GM12878 (cell line): ENCODE results near the gene NLGN3. TPM values are rescaled to one million over a fixed set of nuclear protein-coding genes. Genes with fewer than 3 reads are reported as not detected.

Experiments used
- BCL3 ChIP-seq: IDR thresholded peaks from 2 replicates; pipeline ENCODE4 v1.6.1; 2011; ENCODE audit warnings: borderline replicate concordance, low read depth, mild to moderate bottlenecking, moderate library complexity, low read length; ENCODE audit not compliant: insufficient read depth, poor library complexity, severe bottlenecking
- BHLHE40 ChIP-seq, 2 experiments: fragments of 450-650 bp in 1 of 2; IDR thresholded peaks; 2 replicates each; pipeline ENCODE4 v1.6.1; 2011 to 2017; ENCODE audit warnings: low read depth in 2 of 2, borderline replicate concordance in 1 of 2, improper control_type of control experiment in 1 of 2, low read length in 1 of 2, mild to moderate bottlenecking in 1 of 2
- E2F4 ChIP-seq: IDR thresholded peaks from 2 replicates; pipeline ENCODE4 v1.6.1; 2012; ENCODE audit warnings: low read depth, low read length, improper control_type of control experiment
- EED ChIP-seq: sonication (generic); IDR thresholded peaks from 2 replicates; pipeline ENCODE4 v1.6.1; 2016; ENCODE audit warnings: antibody characterized with exemption, low read depth
- ELK1 ChIP-seq: IDR thresholded peaks from 2 replicates; pipeline ENCODE4 v1.6.1; 2012; ENCODE audit warnings: low read depth, low read length, improper control_type of control experiment
- ESRRA ChIP-seq: IDR thresholded peaks from 2 replicates; pipeline ENCODE4 v1.6.1; 2012; ENCODE audit warnings: mild to moderate bottlenecking, low read length, improper control_type of control experiment
- GABPA ChIP-seq: IDR thresholded peaks from 2 replicates; pipeline ENCODE4 v1.6.1; 2014; ENCODE audit warnings: antibody characterized with exemption, low read depth, mild to moderate bottlenecking, inconsistent platforms
- KLF5 ChIP-seq: fragments of 450-650 bp; IDR thresholded peaks from 2 replicates; pipeline ENCODE4 v1.6.1; 2014; ENCODE audit warnings: mild to moderate bottlenecking; ENCODE audit not compliant: partially characterized antibody
- MEF2A ChIP-seq: IDR thresholded peaks from 2 replicates; pipeline ENCODE4 v1.6.1; 2011; ENCODE audit warnings: low read depth, mild to moderate bottlenecking, low read length, moderate library complexity; ENCODE audit not compliant: insufficient read depth
- NFXL1 ChIP-seq: fragments of 450-650 bp; IDR thresholded peaks from 2 replicates; pipeline ENCODE4 v1.6.1; 2017; ENCODE audit warnings: antibody characterized with exemption, mild to moderate bottlenecking, borderline replicate concordance
- SMARCA5 ChIP-seq: fragments of 450-650 bp; IDR thresholded peaks from 2 replicates; pipeline ENCODE4 v1.6.1; 2017; ENCODE audit warnings: mild to moderate bottlenecking
- ZBTB4 ChIP-seq: fragments of 450-650 bp; formaldehyde crosslinking; IDR thresholded peaks from 2 replicates; pipeline ENCODE4 v1.4.0; 2022; ENCODE audit warnings: mild to moderate bottlenecking, moderate library complexity
- polyA plus RNA-seq, 11 experiments: library from polyadenylated mRNA; depleted of rRNA in 4 of 11; unstranded in 6 of 11; stranded (reverse) in 5 of 11; fragments of >200 nt; fragmentation: Nextera tagmentation in 4 of 11; fragmentation: Illumina TruSeq in 1 of 11; extraction: Ambion mirVana in 4 of 11; extraction: Trizol in 1 of 11; gene quantifications; 1 replicate in 1 of 11; 2 replicates in 10 of 11; pipeline versions ENCODE4 v1.2.1 to v1.2.3, GENCODE V29; 2011 to 2016; ENCODE audit warnings: inconsistent platforms in 2 of 11, missing spikeins in 2 of 11, low read depth in 1 of 11
- total RNA-seq, 4 experiments: library from RNA; depleted of rRNA in 3 of 4; stranded (reverse); fragments of >200 nt in 3 of 4; fragmentation: Illumina TruSeq in 1 of 4; extraction: Trizol in 1 of 4; gene quantifications; 2 replicates each; pipeline versions ENCODE4 v1.2.1 to v1.2.3, GENCODE V29; 2013 to 2021

The NLGN3 gene
- total and polyA plus RNA-seq, 10 of the 15 experiments (the other 5 are each of a cell fraction or from before 2014, with no cell fraction given) = 0.07 to 0.73 (median 0.28) TPM

GRCh38 chrX:71162981-71163380, 18.3 kb downstream of the NLGN3 start (continued):
- TF ChIP-seq EED (no peak), BCL3 (no peak), BHLHE40 (IDR thresholded peaks at IDR 0.05; ENCODE audit: borderline replicate concordance in 1 of 2, low read depth in 2 of 2, low read length in 1 of 2) (no peak), NFXL1 (no peak), E2F4 (no peak), GABPA (no peak), SMARCA5 (no peak), ESRRA (no peak), ZBTB4 (CRISPR knock-in tag) (no peak), ELK1 (no peak), MEF2A (no peak), KLF5 (no peak)
